Renal cortex interstitium (tissue), 11 donors: ENCODE results near the gene ARHGAP25. TPM values are rescaled to one million over a fixed set of nuclear protein-coding genes. Genes with fewer than 3 reads are reported as not detected.
A peak's percentile ranks its signal among the peaks of the same experiment; 100 is the strongest.

Experiments used
- DNase-seq, 11 donors: peaks; one replicate each; pipeline ENCODE4 v3.0.0-alpha.2; 2013; ENCODE audit warnings: low read depth in 9 of 11, low spot score in 4 of 11; ENCODE audit errors: extremely low read depth in 1 of 11
- polyA plus RNA-seq, 3 donors: library from polyadenylated mRNA; unstranded; fragments of 120-200 nt; gene quantifications; one replicate each; pipeline ENCODE4 v1.2.1, GENCODE V29; 2013; ENCODE audit not compliant: insufficient read length in 3 of 3

The ARHGAP25 gene
- polyA plus RNA-seq, 3 donors: 5.9 to 8.5 (median 8.3) TPM

DNA sequence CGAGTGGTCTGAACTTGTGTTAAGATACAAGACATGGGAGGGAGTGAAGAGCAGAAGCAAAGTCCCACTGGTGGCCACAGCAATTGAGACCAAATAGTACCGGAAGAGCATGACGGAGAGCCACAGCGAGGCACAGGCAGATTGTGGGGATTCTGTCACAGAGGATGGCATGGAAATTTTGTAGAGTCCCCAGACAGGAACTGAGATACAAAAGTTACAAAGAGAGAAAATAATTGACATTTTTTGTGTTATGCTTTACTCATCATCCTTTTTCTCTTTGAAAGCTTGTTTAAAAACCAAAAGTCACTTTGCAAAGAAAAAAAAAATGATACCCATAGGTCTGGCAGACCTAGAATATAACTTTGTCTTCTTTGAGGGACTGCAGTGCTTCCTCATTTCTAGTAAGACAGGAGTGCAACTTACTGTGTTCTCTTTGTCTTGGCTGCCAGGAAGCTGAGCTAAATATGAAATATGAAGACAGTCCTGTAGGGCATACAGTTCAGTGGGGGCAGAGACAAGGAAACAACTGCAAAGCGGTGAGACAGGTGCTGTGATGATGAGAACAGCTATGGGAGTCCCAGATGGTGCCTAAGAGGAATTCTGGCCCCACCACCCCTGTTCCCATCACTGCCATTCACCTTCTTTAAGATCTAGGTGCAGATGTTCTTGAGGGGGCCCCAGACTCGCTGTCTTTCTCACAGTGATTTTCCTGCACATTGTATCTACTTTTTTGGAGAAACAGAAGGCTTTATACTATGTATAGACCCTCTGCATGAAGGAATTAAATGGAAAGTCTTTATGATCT is 5.2 kb downstream of the ARHGAP25 start:
- no peak for DNase-seq

GRCh38 chr2:68740400-68740914 is 5.8 kb downstream of the ARHGAP25 start:
- DNase-seq: no peak

GRCh38 chr2:68741238-68741637 is 6.6 kb downstream of the ARHGAP25 start:
- no peak for DNase-seq

DNA sequence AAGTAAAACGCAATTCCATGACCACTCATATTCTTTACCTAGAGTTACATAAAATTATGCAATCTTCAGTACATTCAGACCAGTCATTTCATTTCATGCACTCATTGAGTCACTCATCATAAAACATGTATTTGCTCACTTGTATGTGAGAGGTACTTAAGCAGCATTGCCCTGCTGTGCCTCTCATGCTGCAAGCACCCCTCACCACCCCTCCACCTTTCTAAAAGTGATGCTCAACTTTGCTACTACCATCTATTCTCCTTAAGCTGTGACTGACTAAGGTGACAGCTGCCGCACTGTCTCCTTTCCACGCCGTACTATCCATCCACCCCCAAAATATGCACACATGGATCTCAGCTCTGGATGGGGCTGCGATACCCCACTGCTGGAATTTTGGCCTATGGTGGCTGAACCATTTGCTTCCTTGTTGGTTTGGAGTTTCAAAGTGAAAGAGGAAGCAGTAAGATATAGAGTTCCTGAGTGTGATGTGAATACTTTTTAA is 7.2 kb downstream of the ARHGAP25 start:
- DNase-seq: no peak

GRCh38 chr2:68742626-68743415 is 8.2 kb downstream of the ARHGAP25 start:
- DNase-seq: no peak

DNA sequence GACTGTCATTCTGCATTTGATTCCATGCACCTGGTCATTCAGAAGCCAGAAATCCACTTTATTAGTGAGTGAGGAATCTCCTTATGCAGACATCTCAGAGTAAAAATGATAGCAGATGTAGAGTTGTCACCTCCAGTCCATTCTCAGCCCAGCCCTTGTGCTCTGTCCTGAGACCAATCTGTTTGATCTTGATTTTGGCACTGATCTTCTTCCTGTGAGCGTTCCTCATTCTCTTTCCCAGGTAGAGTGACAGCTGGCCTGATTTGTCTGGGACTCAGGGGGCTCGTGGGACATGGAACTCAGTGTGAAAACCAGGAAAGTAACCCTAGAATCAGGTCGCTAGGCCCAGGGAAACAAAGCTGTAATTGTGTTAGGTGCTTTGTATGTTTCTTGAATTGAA is 8.9 kb downstream of the ARHGAP25 start:
- no peak for DNase-seq

GRCh38 chr2:68744366-68744912 is 9.8 kb downstream of the ARHGAP25 start:
- no peak for DNase-seq

GRCh38 chr2:68745006-68745405 is 10.4 kb downstream of the ARHGAP25 start:
- no peak for DNase-seq

DNA sequence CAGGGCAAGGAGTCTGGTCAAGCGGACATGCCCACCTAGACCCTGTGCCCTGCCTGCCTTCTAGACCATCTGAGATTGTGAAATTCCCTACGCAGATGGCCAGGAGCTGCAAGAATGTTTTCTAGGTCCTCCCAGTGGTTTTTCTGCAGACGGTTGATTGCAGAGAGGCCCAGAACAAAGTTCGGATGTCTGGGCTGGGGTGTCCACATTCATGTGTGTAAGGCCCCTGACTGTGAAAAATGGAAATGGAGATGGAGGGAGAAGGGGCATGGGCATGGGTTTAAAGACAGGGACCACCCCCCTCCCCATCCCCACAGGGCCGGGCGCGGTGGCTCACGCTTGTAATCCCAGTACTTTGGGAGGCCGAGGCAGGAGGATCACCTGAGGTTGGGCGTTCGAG is 11.8 kb downstream of the ARHGAP25 start:
- no peak for DNase-seq

DNA sequence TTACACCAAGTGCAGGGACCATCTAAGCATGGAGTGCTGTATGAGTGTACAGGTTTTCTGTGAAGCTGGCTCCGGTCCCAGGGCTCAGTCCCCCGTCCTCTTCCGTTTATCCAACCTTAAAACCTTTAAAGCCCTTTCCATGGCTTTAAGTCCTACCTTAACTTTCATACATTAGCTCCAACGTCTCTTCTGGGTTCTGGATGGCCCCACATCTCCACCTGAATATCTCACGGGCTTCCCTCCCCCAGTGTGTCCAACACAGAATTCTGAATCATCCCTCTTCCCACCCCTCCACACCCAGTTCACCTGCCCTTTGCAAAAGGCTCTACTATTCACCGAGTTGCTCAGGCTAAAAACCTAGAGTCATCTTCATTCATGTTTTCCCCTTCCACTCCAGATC is 12.8 kb downstream of the ARHGAP25 start:
- no peak for DNase-seq

DNA sequence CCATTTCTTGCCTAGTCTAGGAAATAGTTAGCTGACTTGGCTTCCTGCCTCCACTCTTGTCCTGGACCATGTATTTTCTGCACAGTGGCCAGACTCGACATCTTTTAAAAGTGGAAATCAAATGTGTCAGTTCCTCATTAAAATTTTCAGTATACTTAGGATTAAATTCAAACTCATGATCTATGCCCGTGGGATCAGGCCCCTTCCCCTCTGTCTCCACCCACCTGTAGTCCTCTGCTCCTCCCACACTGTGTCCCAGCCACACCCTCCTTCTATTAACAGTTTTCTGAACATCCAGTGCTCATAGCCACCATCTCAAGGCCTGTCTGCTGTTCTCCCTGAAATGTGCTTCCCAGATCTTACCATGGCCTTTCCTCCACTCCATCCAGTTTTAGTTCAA is 13.3 kb downstream of the ARHGAP25 start:
- DNase-seq: no peak

- no peak for DNase-seq
Observed at GRCh38 chr2:68748568-68748967, 14.0 kb downstream of the ARHGAP25 start.

- no peak for DNase-seq
Observed at GRCh38 chr2:68749345-68749744, 14.7 kb downstream of the ARHGAP25 start.

DNA sequence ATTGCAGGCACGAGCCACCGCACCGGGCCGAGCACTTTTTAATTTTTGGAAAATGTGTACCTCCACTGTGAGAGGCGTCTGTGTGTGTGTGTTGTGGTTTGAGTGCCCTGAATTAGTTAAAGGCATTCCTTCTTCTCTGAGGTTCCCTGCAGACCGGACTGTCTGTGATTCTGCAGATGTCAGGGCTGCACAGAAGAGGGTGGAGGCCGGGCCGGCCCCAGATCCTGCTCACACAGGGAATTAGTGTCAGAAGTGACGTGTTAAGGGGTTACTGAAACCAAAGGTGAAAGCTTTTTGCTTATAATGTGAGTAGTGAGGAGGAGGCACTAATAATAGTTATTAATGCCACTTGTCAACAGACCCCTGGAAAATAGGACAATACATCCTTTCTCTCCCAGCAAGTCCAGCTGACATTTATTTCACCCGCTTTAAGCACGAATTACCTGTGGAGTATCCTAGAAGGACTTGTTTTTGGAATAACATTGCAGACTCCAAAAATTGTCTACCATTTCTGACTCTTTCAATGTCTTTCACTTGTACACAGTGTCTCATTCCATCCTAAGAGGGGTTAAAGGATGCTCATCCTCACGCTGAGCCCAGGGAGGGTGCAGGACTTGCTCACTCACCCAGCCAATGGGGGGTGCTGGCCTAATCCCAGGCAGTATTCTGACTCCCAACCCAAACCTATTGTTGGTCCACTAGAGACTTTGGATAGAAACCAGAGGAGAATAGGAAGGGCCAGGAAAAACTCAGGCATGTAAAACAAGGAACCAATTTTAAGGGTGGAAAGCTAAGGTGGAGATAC is 16.2 kb downstream of the ARHGAP25 start:
- DNase-seq: no peak

DNA sequence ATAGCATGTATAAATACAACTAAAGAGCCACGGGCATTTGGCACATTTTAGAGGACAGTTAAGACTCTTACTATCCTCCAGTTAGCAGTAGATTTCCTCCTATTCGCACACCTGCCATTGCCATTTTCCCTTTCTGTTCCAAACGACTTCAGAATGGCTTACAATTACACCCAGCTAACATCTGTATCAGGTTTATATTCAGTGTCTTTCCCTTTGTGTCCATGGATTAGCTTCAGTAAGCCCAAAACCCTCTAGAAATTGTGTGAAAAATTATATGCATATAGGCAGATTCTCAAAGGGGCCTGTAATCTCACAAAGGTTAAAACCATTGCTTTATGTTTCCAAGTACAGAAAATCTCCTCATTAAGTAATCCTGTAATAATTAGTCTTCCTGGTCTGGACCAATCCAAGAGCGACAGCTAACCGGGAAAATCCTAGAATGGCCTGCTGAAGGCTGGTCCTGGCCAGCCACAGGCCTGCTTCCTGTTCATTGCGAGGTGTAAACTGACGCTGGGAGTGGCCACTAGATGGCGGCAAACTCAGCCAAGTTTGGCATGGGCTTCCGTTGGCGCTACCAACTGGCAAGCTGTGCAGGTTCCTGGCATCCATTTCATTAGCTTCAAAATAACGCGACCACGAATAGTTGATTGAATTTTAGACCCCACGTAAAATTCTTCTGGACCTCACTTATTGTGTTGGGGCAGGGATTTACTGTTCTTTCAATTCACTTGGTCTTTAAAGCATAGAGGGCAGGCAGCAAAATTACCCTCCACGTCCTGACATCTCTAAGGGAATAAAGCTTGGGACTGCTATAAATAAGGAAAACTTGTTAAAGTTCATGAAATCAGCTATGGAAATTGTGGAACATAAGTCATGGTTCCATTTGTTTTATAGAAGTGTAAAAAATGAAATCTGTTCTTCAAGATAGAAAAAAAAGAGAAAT is 17.1 kb downstream of the ARHGAP25 start:
- peak; percentile 65 to 88 (median 82) for DNase-seq

DNA sequence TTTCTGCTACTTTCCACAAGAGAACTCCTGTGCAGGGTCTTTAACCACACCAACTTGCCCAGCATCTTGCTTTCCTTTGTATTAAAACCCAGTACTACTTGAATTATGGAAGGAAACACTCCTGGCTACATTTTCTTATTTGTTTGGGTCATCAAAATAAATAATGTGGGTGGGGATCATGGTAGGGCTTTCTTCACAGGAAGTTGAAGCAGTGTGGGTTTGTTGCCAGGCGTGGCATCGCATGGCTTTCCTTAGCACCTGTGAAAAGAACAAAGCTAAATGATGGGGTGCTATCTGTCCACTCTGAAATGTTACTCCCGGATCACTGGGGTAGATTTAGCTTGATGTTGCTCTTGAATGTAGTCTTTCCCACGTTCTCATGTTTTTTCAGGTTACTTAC is 18.7 kb downstream of the ARHGAP25 start:
- DNase-seq: no peak

DNA sequence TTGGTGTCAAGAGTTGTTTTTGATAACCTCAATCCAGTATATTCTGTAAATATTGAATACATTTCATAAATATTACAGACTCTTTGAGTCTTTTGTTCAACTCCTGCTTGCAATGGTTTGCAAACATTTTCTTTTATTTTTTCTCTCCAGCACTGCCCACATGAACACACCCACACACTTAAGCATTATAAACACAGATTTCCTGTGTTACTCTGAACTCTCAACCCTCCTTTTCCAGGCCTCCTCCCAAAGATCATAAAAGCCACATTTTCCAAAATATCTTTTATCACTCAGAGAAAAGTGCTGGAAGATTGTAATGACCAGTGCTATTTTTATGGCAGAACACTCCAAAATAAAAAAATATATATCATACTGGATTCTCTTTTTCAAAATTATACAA is 20.5 kb downstream of the ARHGAP25 start:
- DNase-seq: no peak

DNA sequence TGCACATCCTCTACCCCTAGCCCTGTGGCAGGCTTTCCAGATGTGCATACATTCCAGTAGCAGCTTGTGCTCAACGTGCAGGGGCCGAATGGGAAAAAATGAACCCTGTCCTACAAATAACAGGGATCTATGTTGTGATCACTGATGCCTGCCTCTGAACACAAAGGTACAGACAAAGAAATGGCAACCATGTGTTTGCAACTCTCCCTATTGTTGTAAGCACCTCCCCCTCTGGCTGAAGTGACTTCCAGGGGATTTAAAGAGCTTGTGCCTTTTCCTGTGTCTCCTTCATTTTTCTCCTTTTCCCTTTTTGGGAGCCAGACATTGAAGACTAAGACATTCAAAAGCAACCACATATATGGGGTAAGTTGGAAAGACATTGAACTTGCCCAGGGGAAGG is 21.6 kb downstream of the ARHGAP25 start:
- DNase-seq: no peak
